ENCODE data around the gene TRIM52. TPM values are rescaled to one million over a fixed set of nuclear protein-coding genes. Genes with fewer than 3 reads are reported as not detected.

Gene TRIM52
- total and polyA plus RNA-seq, 9 of the 15 experiments (the other 6 are each of a cell fraction or from before 2014, with no cell fraction given), result 3.3 to 21.9 (median 13.5) TPM

DNA sequence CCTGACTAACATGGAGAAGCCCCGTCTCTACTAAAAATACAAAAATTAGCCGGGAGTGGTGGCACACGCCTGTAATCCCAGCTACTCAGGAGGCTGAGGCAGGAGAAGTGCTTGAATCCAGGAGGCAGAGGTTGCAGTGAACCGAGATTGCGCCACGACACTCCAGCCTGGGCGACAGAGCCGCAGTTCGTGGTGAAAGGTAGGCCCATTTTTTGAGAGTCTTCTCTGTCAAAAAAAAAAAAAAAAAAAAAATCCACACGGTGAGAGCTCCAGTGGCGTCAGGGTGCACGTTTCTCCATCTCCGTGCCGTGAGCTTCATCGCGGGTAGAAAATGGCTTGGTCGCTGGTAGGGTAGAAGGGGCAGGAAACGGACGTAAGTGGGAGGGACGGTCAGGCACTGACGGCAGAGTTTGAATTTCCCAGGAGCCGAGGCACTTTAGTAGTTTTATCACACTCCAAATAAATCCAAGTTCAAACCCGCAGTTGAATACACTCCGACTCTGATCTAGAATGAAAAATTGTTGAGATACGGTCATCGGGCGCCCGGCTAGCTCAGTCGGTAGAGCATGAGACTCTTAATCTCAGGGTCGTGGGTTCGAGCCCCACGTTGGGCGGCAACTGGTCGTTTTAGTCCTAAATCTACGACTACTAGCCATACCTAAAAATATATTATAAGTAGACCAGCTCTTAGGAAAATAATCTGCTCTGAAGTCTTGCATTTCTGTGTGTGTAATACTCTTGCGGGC lies 53.6 kb downstream of the TRIM52 start (continued):
- no peak for TF ChIP-seq WHSC1 (IDR thresholded peaks at IDR 0.05; ENCODE audit: low read length)
- TF ChIP-seq CHD1 (IDR thresholded peaks at IDR 0.05; ENCODE audit: low read length), result no peak
- TF ChIP-seq MAFK (IDR thresholded peaks at IDR 0.05; ENCODE audit: low read length), result no peak
- TF ChIP-seq CHD2 (IDR thresholded peaks at IDR 0.05; ENCODE audit: low read depth, low read length), result no peak
- TF ChIP-seq, protein P1, sequence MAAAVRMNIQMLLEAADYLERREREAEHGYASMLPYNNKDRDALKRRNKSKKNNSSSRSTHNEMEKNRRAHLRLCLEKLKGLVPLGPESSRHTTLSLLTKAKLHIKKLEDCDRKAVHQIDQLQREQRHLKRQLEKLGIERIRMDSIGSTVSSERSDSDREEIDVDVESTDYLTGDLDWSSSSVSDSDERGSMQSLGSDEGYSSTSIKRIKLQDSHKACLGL (CRISPR knock-in tag; IDR thresholded peaks at IDR 0.05; ENCODE audit: borderline replicate concordance, poor library complexity, severe bottlenecking), result no peak
- no peak for TF ChIP-seq ESRRB (CRISPR knock-in tag; IDR thresholded peaks at IDR 0.05; ENCODE audit: borderline replicate concordance)
- TF ChIP-seq, protein P2, sequence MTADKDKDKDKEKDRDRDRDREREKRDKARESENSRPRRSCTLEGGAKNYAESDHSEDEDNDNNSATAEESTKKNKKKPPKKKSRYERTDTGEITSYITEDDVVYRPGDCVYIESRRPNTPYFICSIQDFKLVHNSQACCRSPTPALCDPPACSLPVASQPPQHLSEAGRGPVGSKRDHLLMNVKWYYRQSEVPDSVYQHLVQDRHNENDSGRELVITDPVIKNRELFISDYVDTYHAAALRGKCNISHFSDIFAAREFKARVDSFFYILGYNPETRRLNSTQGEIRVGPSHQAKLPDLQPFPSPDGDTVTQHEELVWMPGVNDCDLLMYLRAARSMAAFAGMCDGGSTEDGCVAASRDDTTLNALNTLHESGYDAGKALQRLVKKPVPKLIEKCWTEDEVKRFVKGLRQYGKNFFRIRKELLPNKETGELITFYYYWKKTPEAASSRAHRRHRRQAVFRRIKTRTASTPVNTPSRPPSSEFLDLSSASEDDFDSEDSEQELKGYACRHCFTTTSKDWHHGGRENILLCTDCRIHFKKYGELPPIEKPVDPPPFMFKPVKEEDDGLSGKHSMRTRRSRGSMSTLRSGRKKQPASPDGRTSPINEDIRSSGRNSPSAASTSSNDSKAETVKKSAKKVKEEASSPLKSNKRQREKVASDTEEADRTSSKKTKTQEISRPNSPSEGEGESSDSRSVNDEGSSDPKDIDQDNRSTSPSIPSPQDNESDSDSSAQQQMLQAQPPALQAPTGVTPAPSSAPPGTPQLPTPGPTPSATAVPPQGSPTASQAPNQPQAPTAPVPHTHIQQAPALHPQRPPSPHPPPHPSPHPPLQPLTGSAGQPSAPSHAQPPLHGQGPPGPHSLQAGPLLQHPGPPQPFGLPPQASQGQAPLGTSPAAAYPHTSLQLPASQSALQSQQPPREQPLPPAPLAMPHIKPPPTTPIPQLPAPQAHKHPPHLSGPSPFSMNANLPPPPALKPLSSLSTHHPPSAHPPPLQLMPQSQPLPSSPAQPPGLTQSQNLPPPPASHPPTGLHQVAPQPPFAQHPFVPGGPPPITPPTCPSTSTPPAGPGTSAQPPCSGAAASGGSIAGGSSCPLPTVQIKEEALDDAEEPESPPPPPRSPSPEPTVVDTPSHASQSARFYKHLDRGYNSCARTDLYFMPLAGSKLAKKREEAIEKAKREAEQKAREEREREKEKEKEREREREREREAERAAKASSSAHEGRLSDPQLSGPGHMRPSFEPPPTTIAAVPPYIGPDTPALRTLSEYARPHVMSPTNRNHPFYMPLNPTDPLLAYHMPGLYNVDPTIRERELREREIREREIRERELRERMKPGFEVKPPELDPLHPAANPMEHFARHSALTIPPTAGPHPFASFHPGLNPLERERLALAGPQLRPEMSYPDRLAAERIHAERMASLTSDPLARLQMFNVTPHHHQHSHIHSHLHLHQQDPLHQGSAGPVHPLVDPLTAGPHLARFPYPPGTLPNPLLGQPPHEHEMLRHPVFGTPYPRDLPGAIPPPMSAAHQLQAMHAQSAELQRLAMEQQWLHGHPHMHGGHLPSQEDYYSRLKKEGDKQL (CRISPR knock-in tag; IDR thresholded peaks at IDR 0.05; ENCODE audit: borderline replicate concordance), result no peak
- no peak for TF ChIP-seq ZNF77 (CRISPR knock-in tag; IDR thresholded peaks at IDR 0.05)
- TF ChIP-seq MYC (IDR thresholded peaks at IDR 0.05; ENCODE audit: low read depth, low read length), result no peak; the same call in 1 of the 2 replicates
- no peak for TF ChIP-seq MYC (CRISPR knock-in tag; IDR thresholded peaks at IDR 0.05; ENCODE audit: borderline replicate concordance, low read depth)
- TF ChIP-seq, protein P3, sequence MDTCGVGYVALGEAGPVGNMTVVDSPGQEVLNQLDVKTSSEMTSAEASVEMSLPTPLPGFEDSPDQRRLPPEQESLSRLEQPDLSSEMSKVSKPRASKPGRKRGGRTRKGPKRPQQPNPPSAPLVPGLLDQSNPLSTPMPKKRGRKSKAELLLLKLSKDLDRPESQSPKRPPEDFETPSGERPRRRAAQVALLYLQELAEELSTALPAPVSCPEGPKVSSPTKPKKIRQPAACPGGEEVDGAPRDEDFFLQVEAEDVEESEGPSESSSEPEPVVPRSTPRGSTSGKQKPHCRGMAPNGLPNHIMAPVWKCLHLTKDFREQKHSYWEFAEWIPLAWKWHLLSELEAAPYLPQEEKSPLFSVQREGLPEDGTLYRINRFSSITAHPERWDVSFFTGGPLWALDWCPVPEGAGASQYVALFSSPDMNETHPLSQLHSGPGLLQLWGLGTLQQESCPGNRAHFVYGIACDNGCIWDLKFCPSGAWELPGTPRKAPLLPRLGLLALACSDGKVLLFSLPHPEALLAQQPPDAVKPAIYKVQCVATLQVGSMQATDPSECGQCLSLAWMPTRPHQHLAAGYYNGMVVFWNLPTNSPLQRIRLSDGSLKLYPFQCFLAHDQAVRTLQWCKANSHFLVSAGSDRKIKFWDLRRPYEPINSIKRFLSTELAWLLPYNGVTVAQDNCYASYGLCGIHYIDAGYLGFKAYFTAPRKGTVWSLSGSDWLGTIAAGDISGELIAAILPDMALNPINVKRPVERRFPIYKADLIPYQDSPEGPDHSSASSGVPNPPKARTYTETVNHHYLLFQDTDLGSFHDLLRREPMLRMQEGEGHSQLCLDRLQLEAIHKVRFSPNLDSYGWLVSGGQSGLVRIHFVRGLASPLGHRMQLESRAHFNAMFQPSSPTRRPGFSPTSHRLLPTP (IDR thresholded peaks at IDR 0.05; ENCODE audit: borderline replicate concordance, extremely low read depth, insufficient read length), result peak; percentile 93
- TF ChIP-seq, protein P4, sequence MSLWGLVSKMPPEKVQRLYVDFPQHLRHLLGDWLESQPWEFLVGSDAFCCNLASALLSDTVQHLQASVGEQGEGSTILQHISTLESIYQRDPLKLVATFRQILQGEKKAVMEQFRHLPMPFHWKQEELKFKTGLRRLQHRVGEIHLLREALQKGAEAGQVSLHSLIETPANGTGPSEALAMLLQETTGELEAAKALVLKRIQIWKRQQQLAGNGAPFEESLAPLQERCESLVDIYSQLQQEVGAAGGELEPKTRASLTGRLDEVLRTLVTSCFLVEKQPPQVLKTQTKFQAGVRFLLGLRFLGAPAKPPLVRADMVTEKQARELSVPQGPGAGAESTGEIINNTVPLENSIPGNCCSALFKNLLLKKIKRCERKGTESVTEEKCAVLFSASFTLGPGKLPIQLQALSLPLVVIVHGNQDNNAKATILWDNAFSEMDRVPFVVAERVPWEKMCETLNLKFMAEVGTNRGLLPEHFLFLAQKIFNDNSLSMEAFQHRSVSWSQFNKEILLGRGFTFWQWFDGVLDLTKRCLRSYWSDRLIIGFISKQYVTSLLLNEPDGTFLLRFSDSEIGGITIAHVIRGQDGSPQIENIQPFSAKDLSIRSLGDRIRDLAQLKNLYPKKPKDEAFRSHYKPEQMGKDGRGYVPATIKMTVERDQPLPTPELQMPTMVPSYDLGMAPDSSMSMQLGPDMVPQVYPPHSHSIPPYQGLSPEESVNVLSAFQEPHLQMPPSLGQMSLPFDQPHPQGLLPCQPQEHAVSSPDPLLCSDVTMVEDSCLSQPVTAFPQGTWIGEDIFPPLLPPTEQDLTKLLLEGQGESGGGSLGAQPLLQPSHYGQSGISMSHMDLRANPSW (CRISPR knock-in tag; IDR thresholded peaks at IDR 0.05), result no peak
